Endothelial cell of umbilical vein (primary cell): Measurements from ENCODE around the gene CTNND2. TPM values are rescaled to one million over a fixed set of nuclear protein-coding genes. Genes with fewer than 3 reads are reported as not detected.

Experiments used
- BruUV-seq: library from RNA; stranded (reverse); fragments of 400-500 nt; replicated peaks from 2 replicates; lab custom pipeline; 2021; lab: Mats Ljungman, UMichigan
- CTCF ChIA-PET: fragments of 300-600, 350-600 bp; sonication (Branson Sonifier 250); formaldehyde crosslinking; loops from one replicate; lab custom pipeline; 2021; ENCODE audit warnings: antibody characterized with exemption, inconsistent platforms; lab: Charles Lee
- POLR2A ChIA-PET: fragments of 300-600, 350-600 bp; sonication (Branson Sonifier 250); formaldehyde crosslinking; loops from one replicate; lab custom pipeline; 2021; ENCODE audit warnings: antibody characterized with exemption, inconsistent platforms; lab: Charles Lee
- DNase-seq: peaks from one replicate; pipeline ENCODE4 v3.0.0-alpha.2; 2011; ENCODE audit warnings: low read depth, low spot score
- FAIRE-seq: peaks from 2 replicates; lab custom pipeline; 2011; peaks lifted over from hg19 to GRCh38; lab: Jason Lieb, UNC
- H2AFZ ChIP-seq: 2 replicates; pipeline ENCODE4 v1.6.0; 2012; ENCODE audit warnings: low read depth, low read length, control low read depth, inconsistent platforms
- H3K27ac ChIP-seq: 2 replicates; pipeline ENCODE4 v1.5.1; 2011; ENCODE audit warnings: low read depth, mild to moderate bottlenecking, control low read depth, low read length, moderate library complexity; ENCODE audit not compliant: insufficient read depth
- H3K27me3 ChIP-seq, 2 experiments: 2 replicates each; pipeline versions ENCODE4 v1.6.0 to v1.6.1; 2011; ENCODE audit warnings: low read length in 2 of 2, mixed read lengths in 1 of 2; ENCODE audit not compliant: control insufficient read depth in 2 of 2, insufficient read depth in 2 of 2
- H3K36me3 ChIP-seq, 2 experiments: 2 replicates in 1 of 2; 3 replicates in 1 of 2; pipeline ENCODE4 v1.5.1; 2011; ENCODE audit warnings: low read length in 2 of 2, mild to moderate bottlenecking in 1 of 2, moderate library complexity in 1 of 2; ENCODE audit not compliant: control insufficient read depth in 2 of 2, insufficient read depth in 2 of 2; ENCODE audit errors: extremely low read depth in 1 of 2
- H3K4me1 ChIP-seq: 3 replicates; pipeline ENCODE4 v1.5.1; 2011; ENCODE audit warnings: mild to moderate bottlenecking, low read length; ENCODE audit not compliant: control insufficient read depth, insufficient read depth; ENCODE audit errors: extremely low read depth
- H3K4me2 ChIP-seq: 2 replicates; pipeline ENCODE4 v1.6.1; 2011; ENCODE audit warnings: low read length, control low read depth, mixed read lengths; ENCODE audit not compliant: insufficient read depth
- H3K4me3 ChIP-seq, 3 experiments: fragments of 200-600 bp in 1 of 3; sonication (generic), shearing (Covaris generic) in 1 of 3; replicated peaks in 1 of 3; 2 replicates each; pipeline ENCODE4 v1.5.1; 2011 to 2016; ENCODE audit warnings: control low read depth in 3 of 3, low read length in 3 of 3, mild to moderate bottlenecking in 2 of 3, inconsistent platforms in 1 of 3, low read depth in 1 of 3, moderate library complexity in 1 of 3; ENCODE audit not compliant: insufficient read depth in 1 of 3
- H3K79me2 ChIP-seq: 2 replicates; pipeline ENCODE4 v1.6.0; 2012; ENCODE audit warnings: low read length, inconsistent platforms; ENCODE audit not compliant: control insufficient read depth, insufficient read depth
- H3K9ac ChIP-seq: replicated peaks from 2 replicates; pipeline ENCODE3; 2011; ENCODE audit warnings: low read length, control low read depth; ENCODE audit not compliant: insufficient read depth; ENCODE audit errors: extremely low read depth
- H3K9me1 ChIP-seq: replicated peaks from 3 replicates; pipeline ENCODE4 v1.6.0; 2011; ENCODE audit warnings: mild to moderate bottlenecking, low read length; ENCODE audit not compliant: control insufficient read depth, insufficient read depth; ENCODE audit errors: extremely low read depth
- H3K9me3 ChIP-seq: replicated peaks from 2 replicates; pipeline ENCODE4 v1.5.1; 2012; ENCODE audit warnings: low read length, inconsistent platforms; ENCODE audit not compliant: control insufficient read depth, insufficient read depth
- H4K20me1 ChIP-seq: replicated peaks from 2 replicates; pipeline ENCODE3; 2011; ENCODE audit warnings: mild to moderate bottlenecking, low read length; ENCODE audit not compliant: control insufficient read depth, insufficient read depth; ENCODE audit errors: extremely low read depth
- CTCF ChIP-seq, 2 donors: IDR thresholded peaks; 1 replicate in 1 of 2; 2 replicates in 1 of 2; pipeline ENCODE4 v1.5.1; 2011; ENCODE audit warnings: low read length in 2 of 2, mild to moderate bottlenecking in 2 of 2, moderate library complexity in 2 of 2, control low read depth in 1 of 2, inconsistent platforms in 1 of 2, low read depth in 1 of 2; ENCODE audit not compliant: insufficient read depth in 1 of 2; ENCODE audit errors: extremely low read depth in 1 of 2
- EZH2 ChIP-seq: IDR thresholded peaks from 2 replicates; pipeline ENCODE4 v1.6.1; 2012; ENCODE audit warnings: borderline replicate concordance, low read depth, mild to moderate bottlenecking, moderate library complexity, low read length, inconsistent platforms; ENCODE audit not compliant: severe bottlenecking
- FOS ChIP-seq: IDR thresholded peaks from 2 replicates; pipeline ENCODE4 v1.6.1; 2011; ENCODE audit warnings: mild to moderate bottlenecking, low read length, moderate library complexity, borderline replicate concordance; ENCODE audit not compliant: insufficient read depth
- GATA2 ChIP-seq: IDR thresholded peaks from 2 replicates; pipeline ENCODE4 v1.7.0; 2011; ENCODE audit warnings: low read depth, mild to moderate bottlenecking, moderate library complexity, mixed read lengths, low read length; ENCODE audit not compliant: insufficient read length, insufficient read depth
- JUN ChIP-seq: IDR thresholded peaks from 2 replicates; pipeline ENCODE4 v1.6.1; 2011; ENCODE audit warnings: borderline replicate concordance, low read depth; ENCODE audit not compliant: insufficient read length, insufficient read depth
- MYC ChIP-seq: IDR thresholded peaks from one replicate; pipeline ENCODE4 v1.6.1; 2011; ENCODE audit warnings: mild to moderate bottlenecking, low read depth, low read length
- POLR2A ChIP-seq: IDR thresholded peaks from 2 replicates; pipeline ENCODE4 v1.6.1; 2012; ENCODE audit warnings: low read depth, mild to moderate bottlenecking, control low read depth, low read length
- POLR2AphosphoS5 ChIP-seq: IDR thresholded peaks from 2 replicates; pipeline ENCODE4 v1.6.1; 2012; ENCODE audit warnings: low read depth, mild to moderate bottlenecking, control low read depth, low read length, moderate library complexity; ENCODE audit not compliant: insufficient read depth
- dilution Hi-C: fragments of 300-500 bp; cut with MboI; formaldehyde crosslinking; loops from one replicate; pipeline ENCODE4 v1.15.0; 2019; ENCODE audit warnings: low sequenced_read_pairs; ENCODE audit not compliant: extremely low pct_ligation_motif_present
- intact Hi-C: fragments of 100-400 bp; cut with micrococcal nuclease; formaldehyde crosslinking; loops from one replicate; pipeline ENCODE4 v1.10.0; 2022
- polyA plus RNA-seq, 4 experiments: library from polyadenylated mRNA; depleted of rRNA in 3 of 4; stranded (reverse) in 3 of 4; unstranded in 1 of 4; fragments of >200 nt; gene quantifications; 2 replicates each; pipeline versions ENCODE4 v1.2.1 to v1.2.3, GENCODE V29; 2011 to 2012; ENCODE audit warnings: missing spikeins in 1 of 4
- total RNA-seq: library from RNA; stranded (reverse); gene quantifications from 2 replicates; pipeline ENCODE4 v1.2.3, GENCODE V29; 2021
- TF ChIP-seq, protein P1 (sequence below): IDR thresholded peaks from 2 replicates; pipeline ENCODE4 v1.6.1; 2011; ENCODE audit not compliant: insufficient read depth, insufficient read length

Gene CTNND2
- total and polyA plus RNA-seq, 2 donors (not counting 3 experiments of a cell fraction or from before 2014, with no cell fraction given): not detected

- TF ChIP-seq JUN (no peak), EZH2 (no peak), POLR2AphosphoS5 (no peak), MYC (no peak), CTCF (IDR thresholded peaks at IDR 0.05; ENCODE audit: extremely low read depth in 1 of 2, insufficient read depth in 1 of 2, low read depth in 1 of 2, low read length in 2 of 2) (no peak), POLR2A (no peak), FOS (no peak), GATA2 (no peak)
- TF ChIP-seq, protein P1, sequence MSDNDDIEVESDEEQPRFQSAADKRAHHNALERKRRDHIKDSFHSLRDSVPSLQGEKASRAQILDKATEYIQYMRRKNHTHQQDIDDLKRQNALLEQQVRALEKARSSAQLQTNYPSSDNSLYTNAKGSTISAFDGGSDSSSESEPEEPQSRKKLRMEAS: no peak
- ChIA-PET POLR2A (no interaction called here), CTCF (no interaction called here)
- no peak overlapping the region for H3K4me2 ChIP-seq
- H3K4me3 ChIP-seq: no peak overlapping the region
- no peaks in the 10 kb centered on the region for H3K9me1 ChIP-seq
- no peak overlapping the region for H2AFZ ChIP-seq
- no peaks in the 10 kb centered on the region for H3K4me1 ChIP-seq
- intact Hi-C loops: no loop called here
- H3K79me2 ChIP-seq: no peaks in the 10 kb centered on the region
- H3K9me3 ChIP-seq: peaks cover 6% of the 10 kb centered on the region
- H3K27me3 ChIP-seq: no peaks in the 10 kb centered on the region
- FAIRE-seq: no peak
- no peak overlapping the region for H3K27ac ChIP-seq
- H3K9ac ChIP-seq: no peak overlapping the region
- no TSS peak for BruUV-seq
- H4K20me1 ChIP-seq: no peaks in the 10 kb centered on the region
- no peak for DNase-seq
- dilution Hi-C loops: no loop called here
- H3K36me3 ChIP-seq: no peaks in the 10 kb centered on the region
Observed at GRCh38 chr5:11793396-11793795, 110.8 kb downstream of the CTNND2 start.
